ENCODE results near the gene MINDY4.

The MINDY4 gene

GRCh38 chr7:30743371-30744074, 27.7 kb upstream of the MINDY4 start:
- no peak for DNase-seq (ENCODE audit: low read depth)

GRCh38 chr7:30744075-30744417, 27.2 kb upstream of the MINDY4 start:
- DNase-seq (ENCODE audit: low read depth) = no peak

- no peak for DNase-seq (ENCODE audit: low read depth)
These were observed 25.8 kb upstream of the MINDY4 start for GRCh38 chr7:30745261-30745941.

GRCh38 chr7:30750010-30750409, 21.2 kb upstream of the MINDY4 start:
- no peak for DNase-seq (ENCODE audit: low read depth)

GRCh38 chr7:30750683-30751650, 20.2 kb upstream of the MINDY4 start:
- no peak for DNase-seq (ENCODE audit: low read depth)

GRCh38 chr7:30751696-30752273, 19.4 kb upstream of the MINDY4 start, which contains the start of gene INMT:
Gene INMT, plus strand, starts transcription at chr7:30752135. Its CDS starts 16 bp downstream, at chr7:30752151.
- no peak for DNase-seq (ENCODE audit: low read depth)

GRCh38 chr7:30752484-30752883, 18.7 kb upstream of the MINDY4 start:
- no peak for DNase-seq (ENCODE audit: low read depth)

- DNase-seq (ENCODE audit: low read depth) = no peak
These were observed 18.2 kb upstream of the MINDY4 start for GRCh38 chr7:30752979-30753378.

- DNase-seq (ENCODE audit: low read depth) = no peak
These were observed 16.8 kb upstream of the MINDY4 start for GRCh38 chr7:30754315-30754877.

- no peak for DNase-seq (ENCODE audit: low read depth)
These were observed 15.6 kb upstream of the MINDY4 start for GRCh38 chr7:30755384-30756154.

- DNase-seq (ENCODE audit: low read depth) = no peak
These were observed 13.9 kb upstream of the MINDY4 start for GRCh38 chr7:30757342-30757692.

GRCh38 chr7:30760514-30761213, 10.6 kb upstream of the MINDY4 start:
- no peak for DNase-seq (ENCODE audit: low read depth)

- no peak for DNase-seq (ENCODE audit: low read depth)
These were observed 9.7 kb upstream of the MINDY4 start for GRCh38 chr7:30761214-30762156.

GRCh38 chr7:30764030-30764975, 6.9 kb upstream of the MINDY4 start:
- no peak for DNase-seq (ENCODE audit: low read depth)

- DNase-seq (ENCODE audit: low read depth) = no peak
These were observed 5.8 kb upstream of the MINDY4 start for GRCh38 chr7:30765408-30765807.

- no peak for DNase-seq (ENCODE audit: low read depth)
These were observed 408 bp upstream of the MINDY4 start for GRCh38 chr7:30770845-30771173.

- no peak for DNase-seq (ENCODE audit: low read depth)
These were observed 736 bp downstream of the MINDY4 start for GRCh38 chr7:30771880-30772425.

- no peak for DNase-seq (ENCODE audit: low read depth)
These were observed 1.8 kb downstream of the MINDY4 start for GRCh38 chr7:30772984-30773383.
